ENCODE results near the gene FSHR.

FSHR gene

GRCh38 chr2:48991415-48992131 is 162.7 kb downstream of the FSHR start:
- FAIRE-seq (no peak), DNase-seq (ENCODE audit: insufficient read length, low spot score) (no peak)
- no peak for TF ChIP-seq POLR2A (IDR thresholded peaks at IDR 0.05; ENCODE audit: low read depth, low read length)

GRCh38 chr2:48984922-48985321 is 169.4 kb downstream of the FSHR start:
- DNase-seq (ENCODE audit: insufficient read length, low spot score): no peak
- no peak for TF ChIP-seq POLR2A (IDR thresholded peaks at IDR 0.05; ENCODE audit: low read depth, low read length)
- FAIRE-seq: no peak

- FAIRE-seq (no peak), DNase-seq (ENCODE audit: insufficient read length, low spot score) (no peak)
- TF ChIP-seq POLR2A (IDR thresholded peaks at IDR 0.05; ENCODE audit: low read depth, low read length): no peak
These were observed 170.8 kb downstream of the FSHR start for GRCh38 chr2:48983551-48983950.

GRCh38 chr2:48982887-48983435 is 171.4 kb downstream of the FSHR start:
- DNase-seq (ENCODE audit: insufficient read length, low spot score) (no peak), FAIRE-seq (no peak)
- TF ChIP-seq POLR2A (IDR thresholded peaks at IDR 0.05; ENCODE audit: low read depth, low read length): no peak

GRCh38 chr2:48980846-48981245 is 173.5 kb downstream of the FSHR start:
- no peak for TF ChIP-seq POLR2A (IDR thresholded peaks at IDR 0.05; ENCODE audit: low read depth, low read length)
- no peak for FAIRE-seq
- no peak for DNase-seq (ENCODE audit: insufficient read length, low spot score)

- FAIRE-seq (no peak), DNase-seq (ENCODE audit: insufficient read length, low spot score) (no peak)
- no peak for TF ChIP-seq POLR2A (IDR thresholded peaks at IDR 0.05; ENCODE audit: low read depth, low read length)
These were observed 174.6 kb downstream of the FSHR start for GRCh38 chr2:48979691-48980090.

GRCh38 chr2:48978131-48978530 is 176.2 kb downstream of the FSHR start:
- TF ChIP-seq POLR2A (IDR thresholded peaks at IDR 0.05; ENCODE audit: low read depth, low read length): no peak
- FAIRE-seq (no peak), DNase-seq (ENCODE audit: insufficient read length, low spot score) (no peak)

- no peak for DNase-seq (ENCODE audit: insufficient read length, low spot score)
- no peak for FAIRE-seq
- TF ChIP-seq POLR2A (IDR thresholded peaks at IDR 0.05; ENCODE audit: low read depth, low read length): no peak
These were observed 182.5 kb downstream of the FSHR start for GRCh38 chr2:48971801-48972200.

- no peak for DNase-seq (ENCODE audit: insufficient read length, low spot score)
- TF ChIP-seq POLR2A (IDR thresholded peaks at IDR 0.05; ENCODE audit: low read depth, low read length): no peak
- no peak for FAIRE-seq
These were observed 186.3 kb downstream of the FSHR start for GRCh38 chr2:48968011-48968410.

GRCh38 chr2:48965204-48965603 is 189.1 kb downstream of the FSHR start:
- FAIRE-seq: no peak

GRCh38 chr2:48961009-48961408 is 193.3 kb downstream of the FSHR start:
- DNase-seq (ENCODE audit: insufficient read length, low spot score) (no peak), FAIRE-seq (no peak)
- TF ChIP-seq POLR2A (IDR thresholded peaks at IDR 0.05; ENCODE audit: low read depth, low read length): no peak

More at GRCh38 chr2:48965204-48965603, 189.1 kb downstream of the FSHR start:
- TF ChIP-seq POLR2A (IDR thresholded peaks at IDR 0.05; ENCODE audit: low read depth, low read length): no peak
- DNase-seq (ENCODE audit: insufficient read length, low spot score): no peak

- no peak for FAIRE-seq
These were observed 199.4 kb downstream of the FSHR start for GRCh38 chr2:48954935-48955334.

GRCh38 chr2:48954311-48954710 is 200.0 kb downstream of the FSHR start:
- DNase-seq (ENCODE audit: insufficient read length, low spot score) (no peak), FAIRE-seq (no peak)
- no peak for TF ChIP-seq POLR2A (IDR thresholded peaks at IDR 0.05; ENCODE audit: low read depth, low read length)

More at GRCh38 chr2:48954935-48955334, 199.4 kb downstream of the FSHR start:
- no peak for TF ChIP-seq POLR2A (IDR thresholded peaks at IDR 0.05; ENCODE audit: low read depth, low read length)
- no peak for DNase-seq (ENCODE audit: insufficient read length, low spot score)

- no peak for FAIRE-seq
- DNase-seq (ENCODE audit: insufficient read length, low spot score): no peak
- TF ChIP-seq POLR2A (IDR thresholded peaks at IDR 0.05; ENCODE audit: low read depth, low read length): no peak
These were observed 201.7 kb downstream of the FSHR start for GRCh38 chr2:48952614-48953013.

GRCh38 chr2:48952143-48952542 is 202.2 kb downstream of the FSHR start:
- FAIRE-seq (no peak), DNase-seq (ENCODE audit: insufficient read length, low spot score) (no peak)
- TF ChIP-seq POLR2A (IDR thresholded peaks at IDR 0.05; ENCODE audit: low read depth, low read length): no peak
